NCI-H2029 (cell line): ENCODE results near the gene CBFA2T3.

Source experiments
- DNase-seq: peaks from one replicate; lab custom pipeline; 2025; lab: John Stamatoyannopoulos, UW

Gene CBFA2T3

GRCh38 chr16:88995746-88996535 is 18.9 kb upstream of the CBFA2T3 start:
- DNase-seq: no peak

GRCh38 chr16:88995194-88995593 is 18.2 kb upstream of the CBFA2T3 start:
- DNase-seq: no peak

- DNase-seq: no peak
Measured at GRCh38 chr16:88994695-88995094, 17.7 kb upstream of the CBFA2T3 start.

- DNase-seq: no peak
Measured at GRCh38 chr16:88993946-88994600, 17.1 kb upstream of the CBFA2T3 start.

GRCh38 chr16:88993166-88993761 is 16.3 kb upstream of the CBFA2T3 start:
- DNase-seq: no peak

- no peak for DNase-seq
Measured at GRCh38 chr16:88992351-88993165, 15.6 kb upstream of the CBFA2T3 start.

GRCh38 chr16:88991813-88992350 is 14.9 kb upstream of the CBFA2T3 start:
- no peak for DNase-seq

- DNase-seq: no peak
Measured at GRCh38 chr16:88989852-88990547, 13.0 kb upstream of the CBFA2T3 start.

- DNase-seq: peak; percentile 6
Measured at GRCh38 chr16:88988980-88989811, 12.2 kb upstream of the CBFA2T3 start.

GRCh38 chr16:88985521-88985920 is 8.5 kb upstream of the CBFA2T3 start:
- no peak for DNase-seq

- DNase-seq: no peak
Measured at GRCh38 chr16:88983771-88984687, 7.0 kb upstream of the CBFA2T3 start.

GRCh38 chr16:88983165-88983564 is 6.2 kb upstream of the CBFA2T3 start:
- DNase-seq: no peak

GRCh38 chr16:88982286-88983084 is 5.5 kb upstream of the CBFA2T3 start:
- no peak for DNase-seq

- no peak for DNase-seq
Measured at GRCh38 chr16:88979353-88980015, 2.5 kb upstream of the CBFA2T3 start.

GRCh38 chr16:88978608-88979346 is 1.8 kb upstream of the CBFA2T3 start:
- DNase-seq: no peak

- DNase-seq: no peak
Measured at GRCh38 chr16:88977812-88978607, 1.0 kb upstream of the CBFA2T3 start.
